Ovary (tissue), 3 donors: ENCODE measurements around the gene MBNL1.

Experiments
- POLR2A ChIP-seq: fragments of 450-650 bp; IDR thresholded peaks from one replicate; pipeline ENCODE4 v1.6.1; 2017; ENCODE audit warnings: antibody characterized with exemption, mild to moderate bottlenecking, moderate library complexity
- TF ChIP-seq, protein P1 (sequence below), 3 donors: fragments of 450-650 bp in 2 of 3; fragments of 200-600 bp in 1 of 3; IDR thresholded peaks; one replicate each; pipeline versions ENCODE4 v1.5.1 to v1.8.0; 2016 to 2022; ENCODE audit warnings: antibody characterized with exemption in 3 of 3, mild to moderate bottlenecking in 1 of 3
- donor health status: DM: no; HTN: no; CAD: no.

DNA sequence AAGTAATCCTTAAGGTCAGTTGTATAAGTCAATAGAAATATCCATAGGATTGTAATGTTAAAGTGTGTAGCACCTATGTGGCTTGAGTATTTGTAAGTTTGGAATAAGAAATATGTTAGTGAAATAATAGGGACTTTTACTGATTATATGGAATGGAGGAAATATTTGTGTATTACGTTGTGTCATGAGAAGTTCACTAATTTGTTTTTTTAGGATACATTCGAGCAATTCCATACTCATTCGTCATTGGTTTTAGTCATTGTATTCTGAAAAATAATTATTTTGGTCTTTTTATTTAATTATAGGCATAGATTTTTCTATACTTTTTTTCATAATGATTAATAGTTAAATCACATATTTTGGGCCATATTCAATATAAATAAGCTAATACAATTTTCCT, 21.0 kb downstream of the MBNL1 start:
- no peak for TF ChIP-seq POLR2A
- TF ChIP-seq, protein P1, sequence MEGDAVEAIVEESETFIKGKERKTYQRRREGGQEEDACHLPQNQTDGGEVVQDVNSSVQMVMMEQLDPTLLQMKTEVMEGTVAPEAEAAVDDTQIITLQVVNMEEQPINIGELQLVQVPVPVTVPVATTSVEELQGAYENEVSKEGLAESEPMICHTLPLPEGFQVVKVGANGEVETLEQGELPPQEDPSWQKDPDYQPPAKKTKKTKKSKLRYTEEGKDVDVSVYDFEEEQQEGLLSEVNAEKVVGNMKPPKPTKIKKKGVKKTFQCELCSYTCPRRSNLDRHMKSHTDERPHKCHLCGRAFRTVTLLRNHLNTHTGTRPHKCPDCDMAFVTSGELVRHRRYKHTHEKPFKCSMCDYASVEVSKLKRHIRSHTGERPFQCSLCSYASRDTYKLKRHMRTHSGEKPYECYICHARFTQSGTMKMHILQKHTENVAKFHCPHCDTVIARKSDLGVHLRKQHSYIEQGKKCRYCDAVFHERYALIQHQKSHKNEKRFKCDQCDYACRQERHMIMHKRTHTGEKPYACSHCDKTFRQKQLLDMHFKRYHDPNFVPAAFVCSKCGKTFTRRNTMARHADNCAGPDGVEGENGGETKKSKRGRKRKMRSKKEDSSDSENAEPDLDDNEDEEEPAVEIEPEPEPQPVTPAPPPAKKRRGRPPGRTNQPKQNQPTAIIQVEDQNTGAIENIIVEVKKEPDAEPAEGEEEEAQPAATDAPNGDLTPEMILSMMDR (IDR thresholded peaks at IDR 0.05): no peak
